HG03095 (cell line): Measurements from ENCODE around the gene ACTN1.
A peak's percentile ranks its signal among the peaks of the same experiment; 100 is the strongest.

Source experiments
- ATAC-seq: cut with Tn5 transposase; IDR thresholded peaks from one replicate; pipeline ENCODE4 v1.9.1; 2021; ENCODE audit warnings: moderate library complexity; ENCODE audit not compliant: unreplicated experiment

The ACTN1 gene

GRCh38 chr14:68919129-68919927, 59.8 kb downstream of the ACTN1 start:
- ATAC-seq: no peak

GRCh38 chr14:68918612-68919011, 60.5 kb downstream of the ACTN1 start:
- no peak for ATAC-seq

GRCh38 chr14:68916358-68916941, 62.7 kb downstream of the ACTN1 start:
- ATAC-seq: no peak

- no peak for ATAC-seq
Measured at GRCh38 chr14:68913516-68913915, 65.6 kb downstream of the ACTN1 start.

- peak; percentile 66 for ATAC-seq
Measured at GRCh38 chr14:68911594-68912227, 67.4 kb downstream of the ACTN1 start.

- no peak for ATAC-seq
Measured at GRCh38 chr14:68910540-68910939, 68.6 kb downstream of the ACTN1 start.

- no peak for ATAC-seq
Measured at GRCh38 chr14:68908803-68909202, 70.3 kb downstream of the ACTN1 start.

- no peak for ATAC-seq
Measured at GRCh38 chr14:68908201-68908600, 70.9 kb downstream of the ACTN1 start.

GRCh38 chr14:68906439-68906838, 72.7 kb downstream of the ACTN1 start:
- ATAC-seq: no peak

- no peak for ATAC-seq
Measured at GRCh38 chr14:68905107-68905895, 73.8 kb downstream of the ACTN1 start.

GRCh38 chr14:68902357-68902756, 76.7 kb downstream of the ACTN1 start:
- ATAC-seq: no peak

GRCh38 chr14:68899033-68899603, 80.0 kb downstream of the ACTN1 start:
- ATAC-seq: no peak

- no peak for ATAC-seq
Measured at GRCh38 chr14:68898248-68899032, 80.7 kb downstream of the ACTN1 start.

GRCh38 chr14:68897559-68898155, 81.4 kb downstream of the ACTN1 start:
- ATAC-seq: no peak

- no peak for ATAC-seq
Measured at GRCh38 chr14:68896132-68896531, 83.0 kb downstream of the ACTN1 start.

GRCh38 chr14:68894802-68895703, 84.0 kb downstream of the ACTN1 start:
- ATAC-seq: no peak

GRCh38 chr14:68894123-68894522, 85.0 kb downstream of the ACTN1 start:
- ATAC-seq: no peak

- ATAC-seq: no peak
Measured at GRCh38 chr14:68893566-68893965, 85.5 kb downstream of the ACTN1 start.

GRCh38 chr14:68892961-68893360, 86.1 kb downstream of the ACTN1 start:
- no peak for ATAC-seq
